ACC112 (cell line): ENCODE data around the gene NEIL1.
A peak's percentile ranks its signal among the peaks of the same experiment; 100 is the strongest.

Experiments
- H2AFZ ChIP-seq: fragments of 200-600 bp; sonication (generic); one replicate; pipeline ENCODE4 v1.6.0; 2017; ENCODE audit warnings: antibody characterized with exemption, low read length; ENCODE audit not compliant: unreplicated experiment
- H3K27ac ChIP-seq: fragments of 200-600 bp; sonication (generic); 2 replicates; pipeline ENCODE4 v1.5.1; 2014; ENCODE audit warnings: low read depth, mild to moderate bottlenecking, antibody characterized with exemption, low read length, moderate library complexity
- H3K27me3 ChIP-seq: fragments of 200-600 bp; sonication (generic); 2 replicates; pipeline ENCODE4 v1.6.1; 2014; ENCODE audit warnings: mild to moderate bottlenecking, antibody characterized with exemption, low read length, moderate library complexity, mixed read lengths; ENCODE audit not compliant: insufficient read depth
- H3K36me3 ChIP-seq: fragments of 200-600 bp; sonication (generic); 2 replicates; pipeline ENCODE4 v1.6.1; 2016; ENCODE audit warnings: mild to moderate bottlenecking, antibody characterized with exemption, low read length, moderate library complexity, mixed read lengths; ENCODE audit not compliant: insufficient read depth
- H3K4me1 ChIP-seq: fragments of 200-600 bp; sonication (generic); one replicate; pipeline ENCODE4 v1.6.1; 2016; ENCODE audit warnings: low read length, mixed read lengths; ENCODE audit not compliant: insufficient read depth, unreplicated experiment, control insufficient read depth
- H3K4me3 ChIP-seq: fragments of 200-600 bp; sonication (generic); 2 replicates; pipeline ENCODE4 v1.5.1; 2014; ENCODE audit warnings: mild to moderate bottlenecking, low read depth, low read length
- H3K79me2 ChIP-seq: fragments of 200-600 bp; sonication (generic); one replicate; pipeline ENCODE4 v1.6.0; 2016; ENCODE audit warnings: low read length; ENCODE audit not compliant: control insufficient read depth, unreplicated experiment, insufficient read depth

NEIL1 gene

GRCh38 chr15:75364881-75365280 is 18.0 kb downstream of the NEIL1 start:
- Histone ChIP-seq H3K27ac (no peak overlapping the region), H3K4me1 (peaks cover 19% of the 10 kb centered on the region), H2AFZ (no peak overlapping the region), H3K79me2 (peaks cover 13% of the 10 kb centered on the region), H3K36me3 (peaks cover 4% of the 10 kb centered on the region; the same call in 1 of the 2 replicates), H3K4me3 (no peak overlapping the region), H3K27me3 (no peaks in the 10 kb centered on the region)

GRCh38 chr15:75366163-75366562 is 19.3 kb downstream of the NEIL1 start:
- Histone ChIP-seq H3K36me3 (peaks cover 10% of the 10 kb centered on the region; the same call in 1 of the 2 replicates), H3K79me2 (peaks cover 13% of the 10 kb centered on the region), H3K4me1 (peaks cover 26% of the 10 kb centered on the region), H3K27me3 (no peaks in the 10 kb centered on the region), H2AFZ (no peak overlapping the region), H3K4me3 (no peak overlapping the region), H3K27ac (no peak overlapping the region)

- peaks cover 26% of the 10 kb centered on the region for H3K4me1 ChIP-seq
- H3K4me3 ChIP-seq = peak overlapping the region; percentile 85
- H3K36me3 ChIP-seq = peaks cover 13% of the 10 kb centered on the region; the same call in 1 of the 2 replicates
- no peaks in the 10 kb centered on the region for H3K27me3 ChIP-seq
- no peak overlapping the region for H2AFZ ChIP-seq
- no peak overlapping the region for H3K27ac ChIP-seq
- H3K79me2 ChIP-seq = peaks cover 13% of the 10 kb centered on the region
These were observed 20.2 kb downstream of the NEIL1 start for GRCh38 chr15:75367006-75367405.

- peak overlapping the region; percentile 85 for H3K4me3 ChIP-seq
- no peaks in the 10 kb centered on the region for H3K27me3 ChIP-seq
- H2AFZ ChIP-seq = no peak overlapping the region
- peak overlapping the region; percentile 16; the same call in 1 of the 2 replicates for H3K27ac ChIP-seq
- H3K36me3 ChIP-seq = peaks cover 13% of the 10 kb centered on the region; the same call in 1 of the 2 replicates
- H3K4me1 ChIP-seq = peaks cover 26% of the 10 kb centered on the region
- H3K79me2 ChIP-seq = peaks cover 13% of the 10 kb centered on the region
These were observed 20.6 kb downstream of the NEIL1 start for GRCh38 chr15:75367406-75367912.

GRCh38 chr15:75367913-75368688 is 21.3 kb downstream of the NEIL1 start, which contains the start of gene MAN2C1:
Gene MAN2C1 (minus strand): TSS chr15:75368607. CDS start chr15:75368583, 24 bp downstream.
- peaks cover 13% of the 10 kb centered on the region for H3K79me2 ChIP-seq
- peak within 1 kb of the TSS; percentile 34 for H2AFZ ChIP-seq
- H3K4me1 ChIP-seq = peaks cover 26% of the 10 kb centered on the region
- H3K4me3 ChIP-seq = peak within 1 kb of the TSS; percentile 85
- no peaks in the 10 kb centered on the region for H3K27me3 ChIP-seq
- peaks cover 13% of the 10 kb centered on the region; the same call in 1 of the 2 replicates for H3K36me3 ChIP-seq
- H3K27ac ChIP-seq = peak within 1 kb of the TSS; percentile 79

- H3K36me3 ChIP-seq = peaks cover 13% of the 10 kb centered on the region; the same call in 1 of the 2 replicates
- no peaks in the 10 kb centered on the region for H3K27me3 ChIP-seq
These were observed 21.9 kb downstream of the NEIL1 start for GRCh38 chr15:75368689-75369239.

GRCh38 chr15:75369897-75370581 is 23.2 kb downstream of the NEIL1 start:
- Histone ChIP-seq H3K27ac (no peak overlapping the region), H3K4me3 (no peak overlapping the region), H3K27me3 (no peaks in the 10 kb centered on the region), H3K79me2 (peaks cover 13% of the 10 kb centered on the region), H3K36me3 (peaks cover 17% of the 10 kb centered on the region), H3K4me1 (peaks cover 26% of the 10 kb centered on the region), H2AFZ (no peak overlapping the region)

More at GRCh38 chr15:75368689-75369239, 21.9 kb downstream of the NEIL1 start:
- Histone ChIP-seq H3K4me3 (peak overlapping the region; percentile 85), H3K4me1 (peaks cover 26% of the 10 kb centered on the region), H3K27ac (peak overlapping the region; percentile 79), H3K79me2 (peaks cover 13% of the 10 kb centered on the region), H2AFZ (peak overlapping the region; percentile 34)

- Histone ChIP-seq H3K4me1 (peaks cover 26% of the 10 kb centered on the region), H3K36me3 (peaks cover 21% of the 10 kb centered on the region), H2AFZ (no peak overlapping the region), H3K4me3 (no peak overlapping the region), H3K79me2 (peaks cover 11% of the 10 kb centered on the region), H3K27ac (no peak overlapping the region), H3K27me3 (no peaks in the 10 kb centered on the region)
These were observed 24.6 kb downstream of the NEIL1 start for GRCh38 chr15:75371486-75371885.

GRCh38 chr15:75371901-75372688 is 25.3 kb downstream of the NEIL1 start:
- no peak overlapping the region for H2AFZ ChIP-seq
- no peaks in the 10 kb centered on the region for H3K27me3 ChIP-seq
- H3K27ac ChIP-seq = no peak overlapping the region
- peaks cover 7% of the 10 kb centered on the region for H3K79me2 ChIP-seq
- no peak overlapping the region for H3K4me3 ChIP-seq
- H3K4me1 ChIP-seq = peaks cover 24% of the 10 kb centered on the region
- peaks cover 25% of the 10 kb centered on the region for H3K36me3 ChIP-seq

GRCh38 chr15:75380773-75381172 is 33.9 kb downstream of the NEIL1 start:
- no peaks in the 10 kb centered on the region for H3K4me1 ChIP-seq
- H3K36me3 ChIP-seq = peaks cover 36% of the 10 kb centered on the region
- no peaks in the 10 kb centered on the region for H3K79me2 ChIP-seq
- H2AFZ ChIP-seq = no peak overlapping the region
- H3K4me3 ChIP-seq = no peak overlapping the region
- H3K27me3 ChIP-seq = no peaks in the 10 kb centered on the region
- no peak overlapping the region for H3K27ac ChIP-seq
